Lower leg skin (tissue), 4 donors: Measurements from ENCODE around the gene KAT2B. TPM values are rescaled to one million over a fixed set of nuclear protein-coding genes. Genes with fewer than 3 reads are reported as not detected.

Experiments
- DNase-seq, 2 donors: peaks; one replicate each; pipeline ENCODE4 v3.0.0-alpha.2; 2019; ENCODE audit warnings: low spot score in 2 of 2
- H3K4me3 ChIP-seq: fragments of 200-600 bp; sonication (generic); 2 replicates; pipeline ENCODE4 v1.5.1; 2017; ENCODE audit warnings: mild to moderate bottlenecking, low read depth; ENCODE audit not compliant: poor library complexity, severe bottlenecking
- POLR2A ChIP-seq, 2 donors: fragments of 450-650 bp; IDR thresholded peaks; one replicate each; pipeline ENCODE4 v1.6.1; 2016 to 2017; ENCODE audit warnings: antibody characterized with exemption in 2 of 2, mild to moderate bottlenecking in 1 of 2, moderate library complexity in 1 of 2
- WGBS, 2 donors: methylation state at CpG; one replicate each; pipeline ENCODE4 v1.1.5; 2018; 5-methylcytosine and 5-hydroxymethylcytosine counted together
- intact Hi-C: fragments of 100-400 bp; cut with DNase I; formaldehyde crosslinking; loops from one replicate; pipeline ENCODE4 v1.15.0; 2023; ENCODE audit warnings: low total_unique reads
- total RNA-seq, 4 donors: library from RNA; depleted of rRNA; stranded (reverse); fragments of >200 nt; gene quantifications; one replicate each; pipeline ENCODE4 v1.1.0, GENCODE V29; 2016
- TF ChIP-seq, protein P1 (sequence below), 3 donors: fragments of 450-650 bp; IDR thresholded peaks; one replicate each; pipeline ENCODE4 v1.5.1; 2016; ENCODE audit warnings: antibody characterized with exemption in 3 of 3, mild to moderate bottlenecking in 3 of 3, moderate library complexity in 2 of 3

The KAT2B gene
- total RNA-seq, 4 donors from 2014 or later, result 29.2 to 38.8 (median 31.0) TPM

- DNase-seq, result no peak
- no peak overlapping the region for H3K4me3 ChIP-seq
- TF ChIP-seq, protein P1, sequence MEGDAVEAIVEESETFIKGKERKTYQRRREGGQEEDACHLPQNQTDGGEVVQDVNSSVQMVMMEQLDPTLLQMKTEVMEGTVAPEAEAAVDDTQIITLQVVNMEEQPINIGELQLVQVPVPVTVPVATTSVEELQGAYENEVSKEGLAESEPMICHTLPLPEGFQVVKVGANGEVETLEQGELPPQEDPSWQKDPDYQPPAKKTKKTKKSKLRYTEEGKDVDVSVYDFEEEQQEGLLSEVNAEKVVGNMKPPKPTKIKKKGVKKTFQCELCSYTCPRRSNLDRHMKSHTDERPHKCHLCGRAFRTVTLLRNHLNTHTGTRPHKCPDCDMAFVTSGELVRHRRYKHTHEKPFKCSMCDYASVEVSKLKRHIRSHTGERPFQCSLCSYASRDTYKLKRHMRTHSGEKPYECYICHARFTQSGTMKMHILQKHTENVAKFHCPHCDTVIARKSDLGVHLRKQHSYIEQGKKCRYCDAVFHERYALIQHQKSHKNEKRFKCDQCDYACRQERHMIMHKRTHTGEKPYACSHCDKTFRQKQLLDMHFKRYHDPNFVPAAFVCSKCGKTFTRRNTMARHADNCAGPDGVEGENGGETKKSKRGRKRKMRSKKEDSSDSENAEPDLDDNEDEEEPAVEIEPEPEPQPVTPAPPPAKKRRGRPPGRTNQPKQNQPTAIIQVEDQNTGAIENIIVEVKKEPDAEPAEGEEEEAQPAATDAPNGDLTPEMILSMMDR (IDR thresholded peaks at IDR 0.05), result no peak
- TF ChIP-seq POLR2A (IDR thresholded peaks at IDR 0.05), result no peak
- intact Hi-C loops, result no loop called here
- 94 to 96% methylated on average over 7 of the region's 7 CpGs for WGBS, 2 donors
Measured at GRCh38 chr3:20052851-20053250, 12.6 kb downstream of the KAT2B start.

- intact Hi-C loops, result no loop called here
- 30 to 49% methylated on average over 4 of the region's 4 CpGs for WGBS, 2 donors
- TF ChIP-seq, protein P1 (IDR thresholded peaks at IDR 0.05), result no peak
- no peak for TF ChIP-seq POLR2A (IDR thresholded peaks at IDR 0.05)
- H3K4me3 ChIP-seq, result no peak overlapping the region
- peak; percentile 81 to 86 for DNase-seq
Measured at GRCh38 chr3:20054549-20054987, 14.3 kb downstream of the KAT2B start.

DNA sequence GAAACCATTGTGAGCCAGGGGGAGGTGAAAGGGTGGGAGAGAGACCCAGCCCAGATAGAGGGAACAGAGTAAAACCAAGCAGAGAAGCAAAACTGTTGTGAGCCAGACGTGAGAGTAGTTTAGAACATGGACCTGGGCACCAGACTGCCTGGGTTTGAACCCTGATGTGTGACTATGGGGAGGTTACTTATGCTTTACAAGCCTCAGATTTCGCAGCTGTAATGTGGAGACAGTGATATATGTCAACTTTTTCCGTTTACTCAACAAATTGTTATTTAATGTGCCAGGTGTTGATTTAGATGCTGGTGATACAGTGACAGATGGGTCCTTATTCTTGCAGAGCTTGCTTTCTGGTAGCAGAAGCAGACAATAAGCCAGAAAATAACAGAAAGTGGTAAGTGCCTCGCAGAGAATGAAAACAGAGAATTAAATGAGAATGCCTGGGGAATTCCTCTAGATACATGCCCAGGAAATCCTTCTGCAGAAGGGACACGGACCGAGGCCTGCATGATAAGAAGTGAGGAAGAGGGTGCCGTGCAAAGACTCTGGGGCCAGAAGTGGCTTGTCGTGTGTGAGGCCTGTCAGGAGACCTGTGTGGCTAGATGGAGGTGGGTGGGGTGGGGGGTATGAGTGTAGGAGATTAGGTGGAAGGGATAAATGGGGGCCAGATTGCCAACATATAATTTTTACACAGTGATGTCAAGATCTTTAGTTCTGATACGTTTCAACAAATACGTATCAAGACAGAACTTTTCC is 15.0 kb downstream of the KAT2B start:
- 58 to 59% methylated on average over 10 of the region's 10 CpGs for WGBS, 2 donors
- TF ChIP-seq, protein P1 (IDR thresholded peaks at IDR 0.05), result no peak
- TF ChIP-seq POLR2A (IDR thresholded peaks at IDR 0.05), result no peak
- peak in 1 of 2 donors; percentile 5 for DNase-seq
- H3K4me3 ChIP-seq, result no peak overlapping the region
- intact Hi-C loops, result no loop called here

DNA sequence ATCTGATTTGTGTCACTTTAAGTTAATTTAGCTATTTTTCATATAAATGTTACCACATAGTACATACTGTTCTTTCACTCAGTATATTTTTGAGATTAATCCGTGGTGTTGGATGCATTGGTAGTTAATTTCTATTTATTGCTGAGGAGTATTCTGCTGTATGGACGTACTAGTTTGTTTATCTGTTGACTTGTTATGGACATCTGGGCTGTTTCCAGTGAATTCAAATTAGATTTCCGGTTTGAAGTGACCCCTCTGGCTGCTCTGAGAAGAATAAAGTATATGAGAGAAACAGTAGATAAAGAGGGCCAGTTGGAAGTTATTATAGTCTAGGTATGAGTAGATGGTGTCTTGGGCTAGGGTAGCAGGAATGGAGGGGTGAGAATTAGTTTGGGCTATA is 15.6 kb downstream of the KAT2B start:
- no peak for DNase-seq
- WGBS, 2 donors, result 67 to 82% methylated on average over 3 of the region's 3 CpGs
- intact Hi-C loops, result no loop called here
- no peak for TF ChIP-seq POLR2A (IDR thresholded peaks at IDR 0.05)
- TF ChIP-seq, protein P1 (IDR thresholded peaks at IDR 0.05), result no peak
- H3K4me3 ChIP-seq, result no peak overlapping the region

DNA sequence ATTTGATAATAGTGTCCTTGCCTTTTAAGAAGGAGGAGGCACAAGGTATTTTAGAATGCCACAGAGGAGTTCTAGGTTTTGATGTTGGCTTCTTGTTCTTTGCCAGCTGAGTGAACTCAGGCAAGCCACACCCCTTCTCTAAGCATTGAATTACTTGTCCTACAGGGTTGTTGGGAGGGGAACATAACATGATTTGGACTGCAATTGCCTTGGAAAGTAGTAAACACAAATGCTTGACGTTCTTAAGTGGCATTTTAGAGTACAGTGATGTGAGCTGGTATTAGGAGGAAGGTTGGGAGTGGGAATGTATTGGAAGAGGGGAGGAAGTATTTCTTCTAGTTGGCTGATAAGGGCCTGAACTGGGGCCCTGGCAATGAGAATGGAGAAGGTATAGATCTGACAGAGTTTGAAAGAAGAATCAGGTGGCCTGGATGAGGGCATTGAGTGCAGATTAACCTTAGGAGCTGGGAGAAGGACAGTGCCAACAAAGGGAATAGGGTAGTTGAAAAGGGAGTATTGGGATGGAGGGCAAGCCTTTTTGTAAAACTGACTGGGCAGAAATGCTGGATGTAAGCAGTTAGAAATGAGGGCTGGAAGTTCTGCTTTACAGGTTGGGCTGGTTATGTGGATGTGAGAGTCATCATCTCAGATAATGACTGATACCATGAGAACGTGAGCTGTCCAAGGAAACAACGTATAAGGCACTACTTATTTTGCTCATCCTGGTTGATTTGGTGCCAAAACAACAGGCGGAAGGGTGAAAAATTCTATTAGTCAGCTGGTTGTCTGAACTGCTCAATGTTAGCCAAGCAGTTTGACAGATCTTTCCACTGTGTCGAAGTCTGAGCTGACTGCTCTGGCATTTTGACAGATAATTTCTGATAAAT is 16.7 kb downstream of the KAT2B start:
- TF ChIP-seq, protein P1 (IDR thresholded peaks at IDR 0.05), result no peak
- TF ChIP-seq POLR2A (IDR thresholded peaks at IDR 0.05), result no peak
- no peak overlapping the region for H3K4me3 ChIP-seq
- 5 to 7% methylated on average over 5 of the region's 5 CpGs for WGBS, 2 donors
- peak; percentile 40 to 76 for DNase-seq
- intact Hi-C loops, result no loop called here
